Kidney epithelial cell (primary cell): ENCODE measurements around the gene THEMIS. TPM values are rescaled to one million over a fixed set of nuclear protein-coding genes. Genes with fewer than 3 reads are reported as not detected.
"Not testable (repeated sequence)": the region's sequence is repeated elsewhere in the genome, so short reads cannot be mapped to it uniquely, and the experiment has no call there.

Source experiments
- DNase-seq: peaks from one replicate; pipeline ENCODE4 v3.0.0-alpha.2; 2010; ENCODE audit warnings: low read depth
- H3K27me3 ChIP-seq: 2 replicates; pipeline ENCODE4 v1.6.0; 2011; ENCODE audit warnings: low read length; ENCODE audit not compliant: control insufficient read depth, insufficient read depth
- H3K36me3 ChIP-seq: 2 replicates; pipeline ENCODE4 v1.5.1; 2011; ENCODE audit warnings: low read length; ENCODE audit not compliant: control insufficient read depth, insufficient read depth
- H3K4me3 ChIP-seq: 2 replicates; pipeline ENCODE4 v1.5.1; 2011; ENCODE audit warnings: low read depth, mild to moderate bottlenecking, control low read depth, low read length
- total RNA-seq: library from RNA; depleted of rRNA; stranded (reverse); fragments of >200 nt; gene quantifications from 2 replicates; pipeline ENCODE4 v1.2.3, GENCODE V29; 2015
- TF ChIP-seq, protein P1 (sequence below): IDR thresholded peaks from 2 replicates; pipeline ENCODE4 v1.5.1; 2011; ENCODE audit warnings: mild to moderate bottlenecking, moderate library complexity, low read length, control low read depth, inconsistent platforms; ENCODE audit not compliant: insufficient read depth, poor library complexity, severe bottlenecking

The THEMIS gene
- total RNA-seq, 1 donor from 2014 or later, result not detected

- no peak overlapping the region for H3K4me3 ChIP-seq
- H3K27me3 ChIP-seq, result no peaks in the 10 kb centered on the region
- no peaks in the 10 kb centered on the region for H3K36me3 ChIP-seq
- TF ChIP-seq, protein P1, sequence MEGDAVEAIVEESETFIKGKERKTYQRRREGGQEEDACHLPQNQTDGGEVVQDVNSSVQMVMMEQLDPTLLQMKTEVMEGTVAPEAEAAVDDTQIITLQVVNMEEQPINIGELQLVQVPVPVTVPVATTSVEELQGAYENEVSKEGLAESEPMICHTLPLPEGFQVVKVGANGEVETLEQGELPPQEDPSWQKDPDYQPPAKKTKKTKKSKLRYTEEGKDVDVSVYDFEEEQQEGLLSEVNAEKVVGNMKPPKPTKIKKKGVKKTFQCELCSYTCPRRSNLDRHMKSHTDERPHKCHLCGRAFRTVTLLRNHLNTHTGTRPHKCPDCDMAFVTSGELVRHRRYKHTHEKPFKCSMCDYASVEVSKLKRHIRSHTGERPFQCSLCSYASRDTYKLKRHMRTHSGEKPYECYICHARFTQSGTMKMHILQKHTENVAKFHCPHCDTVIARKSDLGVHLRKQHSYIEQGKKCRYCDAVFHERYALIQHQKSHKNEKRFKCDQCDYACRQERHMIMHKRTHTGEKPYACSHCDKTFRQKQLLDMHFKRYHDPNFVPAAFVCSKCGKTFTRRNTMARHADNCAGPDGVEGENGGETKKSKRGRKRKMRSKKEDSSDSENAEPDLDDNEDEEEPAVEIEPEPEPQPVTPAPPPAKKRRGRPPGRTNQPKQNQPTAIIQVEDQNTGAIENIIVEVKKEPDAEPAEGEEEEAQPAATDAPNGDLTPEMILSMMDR, result no peak
- DNase-seq, result no peak
These were observed 6.8 kb downstream of the THEMIS start for GRCh38 chr6:127894051-127894450.

DNA sequence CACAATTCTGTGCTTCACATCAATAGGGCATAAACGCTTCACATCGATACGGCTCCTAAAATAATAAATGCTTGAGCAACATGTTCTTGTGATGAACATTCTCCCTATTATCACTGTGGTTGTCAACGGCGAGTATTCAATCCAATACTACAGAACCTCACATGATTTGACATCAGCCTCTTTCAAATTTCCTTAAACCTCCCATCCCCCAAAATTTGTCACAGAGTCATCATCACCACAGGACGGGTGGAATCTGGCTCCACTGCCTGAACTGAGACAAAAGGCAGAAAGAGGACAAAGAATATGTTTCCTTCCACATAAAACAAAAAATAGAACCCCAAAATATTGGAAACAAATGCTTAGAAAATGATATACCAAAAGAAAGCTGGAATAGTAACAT, 7.3 kb downstream of the THEMIS start:
- Histone ChIP-seq H3K27me3 (no peaks in the 10 kb centered on the region), H3K36me3 (no peaks in the 10 kb centered on the region), H3K4me3 (no peak overlapping the region)
- TF ChIP-seq, protein P1, result no peak
- DNase-seq, result no peak

- no peaks in the 10 kb centered on the region for H3K36me3 ChIP-seq
- H3K27me3 ChIP-seq, result no peaks in the 10 kb centered on the region
- TF ChIP-seq, protein P1, result no peak
- H3K4me3 ChIP-seq, result no peak overlapping the region
- no peak for DNase-seq
These were observed 9.0 kb downstream of the THEMIS start for GRCh38 chr6:127891731-127892326.

- no peak for DNase-seq
- H3K4me3 ChIP-seq, result no peak overlapping the region
- no peaks in the 10 kb centered on the region for H3K36me3 ChIP-seq
- no peaks in the 10 kb centered on the region for H3K27me3 ChIP-seq
- TF ChIP-seq, protein P1, result no peak
These were observed 14.3 kb downstream of the THEMIS start for GRCh38 chr6:127886603-127887002.

DNA sequence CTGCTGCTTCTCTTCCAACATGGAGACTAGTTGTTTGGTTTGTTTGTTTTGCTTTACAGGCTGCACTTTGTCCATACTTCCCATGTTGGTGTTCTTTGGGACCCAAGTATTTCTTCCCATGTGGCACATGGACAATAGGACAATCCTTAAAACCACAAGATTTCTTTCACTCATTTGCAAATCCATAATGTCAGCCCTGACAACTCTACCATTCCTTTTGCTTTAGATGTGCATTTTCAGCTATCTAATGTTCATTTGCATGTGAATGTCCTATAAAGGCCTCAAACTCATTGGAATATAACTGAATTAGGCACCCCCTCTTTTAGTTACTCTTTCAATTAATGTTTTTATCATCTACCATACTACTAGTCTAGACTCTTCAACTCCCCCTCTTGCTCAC, 16.7 kb downstream of the THEMIS start:
- no peaks in the 10 kb centered on the region for H3K27me3 ChIP-seq
- no peak overlapping the region for H3K4me3 ChIP-seq
- no peaks in the 10 kb centered on the region for H3K36me3 ChIP-seq
- TF ChIP-seq, protein P1, result no peak
- no peak for DNase-seq

DNA sequence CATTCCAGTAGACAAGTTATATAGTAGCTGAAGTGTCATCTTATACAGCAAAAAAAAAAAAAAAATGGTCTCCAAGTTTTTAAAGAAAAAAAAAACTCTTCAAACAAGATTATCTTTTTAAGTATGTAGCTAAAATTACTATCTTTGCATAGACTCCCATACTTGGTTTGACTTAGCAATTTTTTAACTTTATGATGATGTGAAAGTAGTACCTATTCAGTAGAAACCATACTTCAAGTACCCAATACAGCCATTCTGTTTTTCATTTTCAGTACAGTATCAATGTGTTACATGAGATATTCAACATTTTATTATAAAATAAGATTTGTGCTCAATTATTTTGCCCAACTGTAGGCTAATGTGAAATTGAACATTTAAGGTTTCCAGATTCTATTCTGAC, 18.9 kb downstream of the THEMIS start:
- not testable (repeated sequence) for H3K4me3 ChIP-seq, H3K36me3 ChIP-seq, DNase-seq, H3K27me3 ChIP-seq
